Stimulated activated naive CD8-positive, alpha-beta T cell treated with anti-CD3 and anti-CD28 coated beads, Interleukin-15, Interleukin-2, amounts not matched to agents 100 ng/mL and 50 ng/mL, for 24 hours (primary cell): ENCODE data around the gene TMEM147.

Experiments
- H3K27ac Mint-ChIP-seq: one replicate; pipeline ENCODE4 v1.8.0; 2021; ENCODE audit warnings: mild to moderate bottlenecking, mixed read lengths
- H3K27me3 Mint-ChIP-seq: one replicate; pipeline ENCODE4 v1.8.0; 2021; ENCODE audit warnings: mixed read lengths
- H3K36me3 Mint-ChIP-seq: one replicate; pipeline ENCODE4 v1.8.0; 2021; ENCODE audit warnings: low read depth, mixed read lengths
- H3K4me1 Mint-ChIP-seq: one replicate; pipeline ENCODE4 v1.8.0; 2021; ENCODE audit warnings: low read depth, mixed read lengths
- H3K4me3 Mint-ChIP-seq: one replicate; pipeline ENCODE4 v1.8.0; 2021; ENCODE audit warnings: mild to moderate bottlenecking, mixed read lengths
- H3K9me3 Mint-ChIP-seq: one replicate; pipeline ENCODE4 v1.8.0; 2021; ENCODE audit warnings: mixed read lengths

TMEM147 gene

DNA sequence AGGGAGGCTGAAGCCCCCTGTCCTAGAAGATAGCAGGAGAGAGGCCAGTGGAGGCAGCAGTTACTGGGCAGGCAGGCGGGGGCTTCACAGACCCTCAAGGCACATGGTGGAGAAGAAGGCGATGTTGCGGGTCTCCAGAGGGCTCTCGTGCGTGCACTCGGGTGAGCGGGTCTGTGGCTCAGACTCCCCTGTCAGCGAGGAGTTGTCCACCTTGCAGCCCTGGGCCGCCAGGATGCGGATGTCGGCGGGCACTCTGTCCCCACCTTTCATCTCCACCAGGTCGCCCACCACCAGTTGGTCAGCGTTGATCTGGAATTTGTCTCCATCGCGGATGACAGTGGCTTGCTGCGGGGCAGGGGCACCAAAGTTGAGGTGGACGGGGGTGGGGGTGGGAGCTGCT is 14.8 kb downstream of the TMEM147 start:
- H3K36me3 Mint-ChIP-seq: no peaks in the 10 kb centered on the region
- H3K4me3 Mint-ChIP-seq: no peak overlapping the region
- no peaks in the 10 kb centered on the region for H3K9me3 Mint-ChIP-seq
- no peak overlapping the region for H3K27ac Mint-ChIP-seq
- H3K27me3 Mint-ChIP-seq: peaks cover 43% of the 10 kb centered on the region
- peaks cover 9% of the 10 kb centered on the region for H3K4me1 Mint-ChIP-seq

GRCh38 chr19:35560677-35561076 is 15.3 kb downstream of the TMEM147 start:
- Mint-ChIP-seq H3K4me1 (peaks cover 9% of the 10 kb centered on the region), H3K4me3 (no peak overlapping the region), H3K36me3 (no peaks in the 10 kb centered on the region), H3K27me3 (peaks cover 43% of the 10 kb centered on the region), H3K27ac (no peak overlapping the region), H3K9me3 (no peaks in the 10 kb centered on the region)

DNA sequence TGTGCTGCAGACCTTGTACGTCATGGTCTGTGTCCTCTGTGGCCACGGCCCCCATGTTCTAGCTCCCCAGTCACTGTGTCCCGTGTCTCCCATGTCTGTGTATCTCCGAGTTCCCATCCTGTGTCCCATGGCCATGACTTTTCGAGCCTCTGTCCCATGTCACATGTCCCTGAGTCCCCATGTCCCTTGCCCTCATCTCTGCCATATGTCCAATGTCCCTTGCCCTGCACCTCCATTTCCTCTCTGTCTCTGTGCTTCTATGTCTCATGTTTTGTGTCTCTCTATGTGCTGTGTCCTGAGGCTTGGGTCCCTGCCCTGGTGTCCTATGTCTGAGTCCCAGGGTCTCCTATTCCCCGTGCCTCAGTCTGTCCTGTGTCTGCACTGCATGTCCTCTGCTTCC is 16.0 kb downstream of the TMEM147 start:
- Mint-ChIP-seq H3K4me3 (no peak overlapping the region), H3K27me3 (peaks cover 41% of the 10 kb centered on the region), H3K9me3 (no peaks in the 10 kb centered on the region), H3K36me3 (no peaks in the 10 kb centered on the region), H3K4me1 (peaks cover 9% of the 10 kb centered on the region), H3K27ac (no peak overlapping the region)

DNA sequence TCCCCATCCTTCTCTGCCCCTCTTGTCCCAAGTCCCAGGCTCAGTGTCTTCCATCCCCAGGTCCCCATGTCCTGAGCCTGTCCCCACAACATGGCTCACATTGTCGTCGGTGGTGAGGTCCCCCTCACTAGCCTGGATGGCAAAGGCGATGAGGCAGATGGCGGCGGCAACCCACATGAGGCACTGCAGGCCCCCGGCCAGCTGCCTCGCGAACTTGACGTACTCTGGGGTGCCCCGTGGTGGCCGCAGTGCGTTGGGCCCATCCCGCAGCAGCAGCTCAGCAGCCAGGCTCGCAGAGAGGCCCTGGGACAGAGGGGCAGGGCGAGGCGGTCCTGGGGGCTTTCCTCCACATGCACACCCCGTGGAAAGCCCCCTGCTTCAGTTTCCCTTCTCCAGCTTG is 16.9 kb downstream of the TMEM147 start:
- Mint-ChIP-seq H3K4me1 (peaks cover 5% of the 10 kb centered on the region), H3K36me3 (no peaks in the 10 kb centered on the region), H3K9me3 (no peaks in the 10 kb centered on the region), H3K4me3 (no peak overlapping the region), H3K27ac (no peak overlapping the region), H3K27me3 (peaks cover 40% of the 10 kb centered on the region)

DNA sequence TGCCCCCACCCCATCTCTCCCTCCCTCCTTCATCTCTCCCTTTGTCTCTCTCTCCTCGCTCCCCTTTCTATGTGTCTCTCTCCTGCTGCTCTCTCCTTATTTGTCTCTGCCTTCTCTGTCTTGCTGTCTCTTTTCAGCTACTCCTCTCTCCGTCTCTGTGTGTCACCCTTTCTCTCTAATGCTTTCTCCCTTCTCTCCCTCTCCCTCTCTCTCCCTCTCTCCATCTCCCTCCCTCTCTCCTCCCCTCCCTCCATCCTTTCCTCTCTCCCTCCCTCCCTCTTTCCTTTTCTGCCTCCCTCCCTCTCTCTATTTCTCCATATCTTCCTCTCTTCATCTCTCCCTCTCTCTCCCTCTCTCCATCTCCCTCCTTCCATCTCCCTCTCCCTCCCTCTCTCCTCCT is 17.4 kb downstream of the TMEM147 start:
- H3K4me3 Mint-ChIP-seq: no peak overlapping the region
- no peaks in the 10 kb centered on the region for H3K9me3 Mint-ChIP-seq
- peaks cover 38% of the 10 kb centered on the region for H3K27me3 Mint-ChIP-seq

GRCh38 chr19:35563207-35563829 is 17.9 kb downstream of the TMEM147 start, which contains the start of gene ATP4A:
TSS of gene ATP4A (minus strand) at chr19:35563658. CDS start at chr19:35563629, 29 bp downstream.
- no peaks in the 10 kb centered on the region for H3K9me3 Mint-ChIP-seq
- H3K27me3 Mint-ChIP-seq: peaks cover 36% of the 10 kb centered on the region
- no peaks in the 10 kb centered on the region for H3K4me1 Mint-ChIP-seq
- no peak within 1 kb of the TSS for H3K4me3 Mint-ChIP-seq
- no peaks in the 10 kb centered on the region for H3K36me3 Mint-ChIP-seq
- H3K27ac Mint-ChIP-seq: no peak within 1 kb of the TSS

More for the DNA sequence above, 17.4 kb downstream of the TMEM147 start:
- no peak overlapping the region for H3K27ac Mint-ChIP-seq
- peaks cover 2% of the 10 kb centered on the region for H3K4me1 Mint-ChIP-seq
- H3K36me3 Mint-ChIP-seq: no peaks in the 10 kb centered on the region

DNA sequence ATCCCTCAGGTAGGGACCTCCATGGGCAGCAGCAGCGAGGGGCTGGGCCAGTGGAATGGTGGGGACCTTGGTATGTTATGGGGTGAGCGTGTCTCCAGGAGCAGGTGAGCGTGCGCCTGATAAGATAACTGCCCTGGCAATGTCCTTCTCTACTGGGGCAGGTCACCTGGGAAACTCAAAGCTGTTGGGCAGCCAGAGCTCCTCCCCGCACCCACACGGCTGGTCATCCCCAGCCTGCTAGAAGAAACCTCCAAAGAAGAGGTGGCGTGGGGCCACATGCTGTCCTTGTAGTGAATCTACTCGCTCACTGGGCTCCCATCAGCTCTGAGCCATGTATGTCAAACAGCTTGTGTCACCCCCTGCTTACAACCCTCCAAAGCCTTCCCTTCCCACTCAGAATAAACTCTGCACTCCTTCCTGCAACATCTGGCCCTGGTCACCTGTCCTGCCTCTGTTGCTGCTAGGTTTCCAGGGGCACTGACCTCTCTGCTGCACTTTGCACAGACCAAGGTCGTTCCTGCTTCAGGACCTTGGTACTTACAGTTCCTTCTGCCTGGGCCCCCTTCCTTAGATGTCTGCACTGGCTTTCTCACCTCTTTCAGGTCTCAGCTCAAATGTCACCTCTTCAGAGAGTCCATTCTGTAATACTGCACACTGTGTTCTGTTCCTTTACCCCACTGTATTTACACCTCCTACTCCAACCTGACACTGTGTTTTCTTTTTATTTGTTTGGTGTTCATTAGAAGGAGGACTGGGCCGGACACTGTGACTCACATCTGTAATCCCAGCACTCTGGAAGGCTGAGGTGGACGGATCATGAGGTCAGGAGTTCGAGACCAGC is 19.8 kb downstream of the TMEM147 start:
- no peaks in the 10 kb centered on the region for H3K9me3 Mint-ChIP-seq
- H3K4me3 Mint-ChIP-seq: no peak overlapping the region
- H3K36me3 Mint-ChIP-seq: no peaks in the 10 kb centered on the region
- H3K27ac Mint-ChIP-seq: no peak overlapping the region
- peaks cover 25% of the 10 kb centered on the region for H3K27me3 Mint-ChIP-seq
- no peaks in the 10 kb centered on the region for H3K4me1 Mint-ChIP-seq

GRCh38 chr19:35566738-35567137 is 21.3 kb downstream of the TMEM147 start:
- no peak overlapping the region for H3K27ac Mint-ChIP-seq
- no peaks in the 10 kb centered on the region for H3K4me1 Mint-ChIP-seq
- H3K9me3 Mint-ChIP-seq: no peaks in the 10 kb centered on the region
- no peak overlapping the region for H3K4me3 Mint-ChIP-seq
- H3K27me3 Mint-ChIP-seq: peaks cover 23% of the 10 kb centered on the region
- no peaks in the 10 kb centered on the region for H3K36me3 Mint-ChIP-seq

DNA sequence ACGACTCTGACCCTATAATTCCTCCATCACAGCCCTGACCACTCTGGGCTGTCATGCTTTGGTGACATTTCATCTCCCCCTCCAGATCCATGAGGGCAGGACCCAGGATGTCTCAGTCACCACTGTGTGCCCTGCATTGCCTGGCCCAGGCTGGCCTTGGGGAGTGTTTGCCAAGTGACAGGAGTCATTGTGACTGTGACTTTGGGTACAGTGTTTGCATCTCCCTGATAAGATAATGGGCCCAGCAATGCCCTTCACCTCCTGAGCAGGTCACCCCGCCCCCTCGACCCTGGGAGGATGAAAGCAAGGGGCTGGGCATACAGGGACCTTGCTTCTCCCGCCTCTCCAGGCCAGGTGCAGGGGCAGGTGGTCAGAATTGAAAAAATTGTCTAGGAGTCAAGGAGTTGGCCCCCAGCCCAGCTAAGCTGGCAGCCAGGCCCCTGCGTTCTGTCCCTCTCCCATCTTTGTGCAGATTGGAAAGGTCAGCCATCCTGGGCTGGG is 23.9 kb downstream of the TMEM147 start:
- no peaks in the 10 kb centered on the region for H3K4me1 Mint-ChIP-seq
- no peaks in the 10 kb centered on the region for H3K36me3 Mint-ChIP-seq
- H3K27ac Mint-ChIP-seq: no peak overlapping the region
- no peak overlapping the region for H3K4me3 Mint-ChIP-seq
- H3K27me3 Mint-ChIP-seq: peaks cover 19% of the 10 kb centered on the region
- H3K9me3 Mint-ChIP-seq: no peaks in the 10 kb centered on the region

DNA sequence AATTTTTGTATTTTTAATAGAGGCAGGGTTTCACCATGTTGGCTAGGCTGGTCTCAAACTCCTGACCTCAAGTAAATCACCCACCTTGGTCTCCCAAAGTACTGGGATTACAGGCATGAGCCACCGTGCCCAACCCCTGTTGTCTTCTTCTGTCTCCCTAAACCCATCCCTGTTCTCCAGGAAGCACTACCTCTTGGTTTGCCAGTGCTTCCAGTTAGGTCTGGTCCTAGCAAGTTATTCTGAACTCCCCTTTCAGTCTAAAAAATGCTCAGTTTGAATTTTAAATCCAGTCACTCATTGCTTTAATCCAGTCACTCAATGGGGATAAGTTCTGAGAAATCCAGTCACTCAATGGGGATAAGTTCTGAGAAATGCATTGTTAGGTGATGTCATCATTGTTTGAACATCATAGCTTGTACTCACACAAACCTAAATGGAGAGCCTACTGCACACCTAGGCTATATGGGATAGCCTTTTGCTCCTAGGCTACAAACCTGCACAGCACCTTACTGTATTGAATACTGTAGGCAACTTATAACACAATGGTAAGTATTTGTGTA is 26.1 kb downstream of the TMEM147 start:
- Mint-ChIP-seq H3K9me3 (peaks cover 16% of the 10 kb centered on the region), H3K36me3 (peaks cover 8% of the 10 kb centered on the region), H3K27me3 (peaks cover 24% of the 10 kb centered on the region), H3K4me3 (no peak overlapping the region), H3K27ac (no peak overlapping the region), H3K4me1 (no peaks in the 10 kb centered on the region)

DNA sequence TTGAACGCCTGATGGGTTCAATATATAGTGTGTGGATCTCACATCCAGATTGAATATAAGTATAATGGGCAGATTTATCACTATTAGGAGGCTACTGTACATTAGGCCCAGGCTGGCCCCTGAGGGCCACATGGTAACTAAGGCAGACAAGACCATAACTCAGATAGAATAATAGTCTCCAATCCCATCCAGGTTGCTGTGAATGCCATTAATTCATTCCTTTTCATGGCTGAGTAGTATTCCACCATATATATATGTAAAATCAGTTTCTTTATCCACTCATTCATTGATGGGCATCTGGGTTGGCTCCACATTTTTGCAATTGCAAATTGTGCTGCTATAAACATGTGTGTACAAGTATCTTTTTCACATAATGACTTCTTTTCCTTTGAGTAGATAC is 32.5 kb downstream of the TMEM147 start:
- no peaks in the 10 kb centered on the region for H3K4me1 Mint-ChIP-seq
- peaks cover 4% of the 10 kb centered on the region for H3K27me3 Mint-ChIP-seq
- H3K27ac Mint-ChIP-seq: no peak overlapping the region

DNA sequence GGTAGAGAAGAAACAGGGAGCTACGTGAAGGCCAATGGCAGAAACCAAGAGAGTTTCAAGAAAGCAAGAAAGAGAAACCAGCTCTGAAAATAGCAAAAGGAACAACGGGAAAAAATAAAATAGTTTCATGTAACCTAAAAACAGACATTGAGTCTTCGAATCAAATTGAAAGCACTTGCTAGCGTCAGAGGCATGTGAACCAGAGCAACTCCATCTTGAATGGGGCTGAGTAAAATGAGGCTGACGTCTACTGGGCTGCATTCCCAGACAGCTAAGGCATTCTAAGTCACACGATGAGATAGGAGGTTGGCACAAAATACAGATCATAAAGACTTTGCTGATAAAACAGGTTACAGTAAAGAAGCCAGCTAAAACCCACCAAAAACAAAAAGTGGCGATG is 33.3 kb downstream of the TMEM147 start:
- Mint-ChIP-seq H3K9me3 (peaks cover 27% of the 10 kb centered on the region), H3K27me3 (peaks cover 8% of the 10 kb centered on the region), H3K36me3 (peaks cover 13% of the 10 kb centered on the region)

More for the DNA sequence above, 32.5 kb downstream of the TMEM147 start:
- no peak overlapping the region for H3K4me3 Mint-ChIP-seq
- H3K36me3 Mint-ChIP-seq: peaks cover 13% of the 10 kb centered on the region
- H3K9me3 Mint-ChIP-seq: peaks cover 27% of the 10 kb centered on the region

DNA sequence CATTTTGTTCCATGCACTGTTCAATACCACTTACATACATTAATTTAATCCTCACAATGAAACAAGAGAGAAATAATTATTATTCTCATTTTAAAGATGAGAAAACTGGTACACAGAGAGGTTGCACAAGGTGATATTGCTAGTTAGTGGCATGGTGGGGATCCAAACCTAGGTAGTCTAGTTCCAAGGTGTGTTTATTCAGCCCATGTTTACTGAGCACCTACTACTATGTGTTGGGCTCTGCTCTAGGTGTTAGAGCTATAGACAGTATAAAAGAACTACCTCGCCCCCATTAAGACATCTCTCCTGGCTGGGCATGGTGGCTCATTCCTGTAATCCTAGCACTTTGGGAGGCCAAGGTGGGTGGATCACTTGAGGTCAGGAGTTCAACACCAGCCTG is 37.3 kb downstream of the TMEM147 start:
- no peak overlapping the region for H3K4me3 Mint-ChIP-seq
- H3K36me3 Mint-ChIP-seq: no peaks in the 10 kb centered on the region
- H3K27ac Mint-ChIP-seq: no peak overlapping the region
- H3K9me3 Mint-ChIP-seq: peaks cover 2% of the 10 kb centered on the region
- H3K27me3 Mint-ChIP-seq: peaks cover 18% of the 10 kb centered on the region
- no peaks in the 10 kb centered on the region for H3K4me1 Mint-ChIP-seq

More for the DNA sequence above, 33.3 kb downstream of the TMEM147 start:
- Mint-ChIP-seq H3K27ac (no peak overlapping the region), H3K4me1 (no peaks in the 10 kb centered on the region), H3K4me3 (no peak overlapping the region)

GRCh38 chr19:35585848-35586247 is 40.4 kb downstream of the TMEM147 start, which contains the start of gene PMIS2:
TSS of gene PMIS2 (plus strand) at chr19:35586173. CDS start at chr19:35586260, 87 bp downstream.
- H3K27ac Mint-ChIP-seq: no peak within 1 kb of the TSS
- H3K4me3 Mint-ChIP-seq: no peak within 1 kb of the TSS
- H3K36me3 Mint-ChIP-seq: no peaks in the 10 kb centered on the region
- no peaks in the 10 kb centered on the region for H3K4me1 Mint-ChIP-seq
- peaks cover 18% of the 10 kb centered on the region for H3K27me3 Mint-ChIP-seq
- no peaks in the 10 kb centered on the region for H3K9me3 Mint-ChIP-seq

DNA sequence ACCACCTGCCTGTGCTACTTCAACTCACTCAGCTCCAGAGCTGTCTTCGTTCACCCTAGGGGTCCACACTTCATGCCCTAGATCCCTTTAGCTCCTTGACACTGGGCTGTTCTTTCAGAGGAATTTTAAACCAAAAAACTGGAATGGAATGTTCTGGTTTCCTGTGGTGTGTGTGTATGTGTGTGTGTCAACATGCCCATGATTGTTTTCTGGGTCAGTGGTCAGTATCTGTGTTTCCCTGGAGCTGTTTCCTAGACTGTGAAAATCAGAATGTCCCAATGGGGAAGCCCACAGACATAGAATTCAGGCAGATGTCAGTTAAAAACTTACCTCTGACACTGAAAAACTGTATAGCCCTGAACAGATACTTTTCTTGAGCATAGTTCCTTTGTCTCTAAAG is 41.9 kb downstream of the TMEM147 start:
- no peaks in the 10 kb centered on the region for H3K9me3 Mint-ChIP-seq
- H3K4me3 Mint-ChIP-seq: no peak overlapping the region
- H3K27ac Mint-ChIP-seq: no peak overlapping the region
- H3K36me3 Mint-ChIP-seq: no peaks in the 10 kb centered on the region
- no peaks in the 10 kb centered on the region for H3K4me1 Mint-ChIP-seq
- H3K27me3 Mint-ChIP-seq: peaks cover 18% of the 10 kb centered on the region
